Measurements from ENCODE around the gene NET1. TPM values are rescaled to one million over a fixed set of nuclear protein-coding genes. Genes with fewer than 3 reads are reported as not detected.

Gene NET1
- total RNA-seq, 1 donor from 2014 or later, result 113 TPM

- no peak for TF ChIP-seq CTCF (IDR thresholded peaks at IDR 0.05; ENCODE audit: insufficient read depth, low read length, poor library complexity, severe bottlenecking)
- H3K4me3 ChIP-seq (ENCODE audit: low read depth, low read length), result no peak overlapping the region
- no peaks in the 10 kb centered on the region for H3K27me3 ChIP-seq (ENCODE audit: control insufficient read depth, insufficient read depth, low read length)
- no peak for DNase-seq (ENCODE audit: low read depth)
- H3K36me3 ChIP-seq (ENCODE audit: control insufficient read depth, insufficient read depth, low read length), result no peaks in the 10 kb centered on the region
These were observed 66.4 kb downstream of the NET1 start for GRCh38 chr10:5478694-5479305.

GRCh38 chr10:5479481-5480161 is 67.3 kb downstream of the NET1 start:
- no peaks in the 10 kb centered on the region for H3K36me3 ChIP-seq (ENCODE audit: control insufficient read depth, insufficient read depth, low read length)
- no peak for DNase-seq (ENCODE audit: low read depth)
- no peak for TF ChIP-seq CTCF (IDR thresholded peaks at IDR 0.05; ENCODE audit: insufficient read depth, low read length, poor library complexity, severe bottlenecking)
- H3K4me3 ChIP-seq (ENCODE audit: low read depth, low read length), result no peak overlapping the region
- H3K27me3 ChIP-seq (ENCODE audit: control insufficient read depth, insufficient read depth, low read length), result no peaks in the 10 kb centered on the region

GRCh38 chr10:5480162-5480941 is 68.0 kb downstream of the NET1 start:
- no peak for TF ChIP-seq CTCF (IDR thresholded peaks at IDR 0.05; ENCODE audit: insufficient read depth, low read length, poor library complexity, severe bottlenecking)
- no peak overlapping the region for H3K4me3 ChIP-seq (ENCODE audit: low read depth, low read length)
- H3K36me3 ChIP-seq (ENCODE audit: control insufficient read depth, insufficient read depth, low read length), result no peaks in the 10 kb centered on the region
- H3K27me3 ChIP-seq (ENCODE audit: control insufficient read depth, insufficient read depth, low read length), result no peaks in the 10 kb centered on the region
- no peak for DNase-seq (ENCODE audit: low read depth)

- DNase-seq (ENCODE audit: low read depth), result no peak
- Histone ChIP-seq H3K4me3 (ENCODE audit: low read depth, low read length) (no peak overlapping the region), H3K36me3 (ENCODE audit: control insufficient read depth, insufficient read depth, low read length) (no peaks in the 10 kb centered on the region)
These were observed 68.8 kb downstream of the NET1 start for GRCh38 chr10:5481121-5481520.

GRCh38 chr10:5482016-5482415 is 69.7 kb downstream of the NET1 start:
- no peak for DNase-seq (ENCODE audit: low read depth)
- TF ChIP-seq CTCF (IDR thresholded peaks at IDR 0.05; ENCODE audit: insufficient read depth, low read length, poor library complexity, severe bottlenecking), result no peak
- H3K27me3 ChIP-seq (ENCODE audit: control insufficient read depth, insufficient read depth, low read length), result no peaks in the 10 kb centered on the region
- no peaks in the 10 kb centered on the region for H3K36me3 ChIP-seq (ENCODE audit: control insufficient read depth, insufficient read depth, low read length)
- no peak overlapping the region for H3K4me3 ChIP-seq (ENCODE audit: low read depth, low read length)

More at GRCh38 chr10:5481121-5481520, 68.8 kb downstream of the NET1 start:
- no peaks in the 10 kb centered on the region for H3K27me3 ChIP-seq (ENCODE audit: control insufficient read depth, insufficient read depth, low read length)
- TF ChIP-seq CTCF (IDR thresholded peaks at IDR 0.05; ENCODE audit: insufficient read depth, low read length, poor library complexity, severe bottlenecking), result no peak

Measured in kidney epithelial cell (primary cell).